ENCODE measurements around the gene ABCF1. TPM values are rescaled to one million over a fixed set of nuclear protein-coding genes. Genes with fewer than 3 reads are reported as not detected.

ABCF1 gene
- 43.7 and 55.0 TPM in 2 replicates for total RNA-seq

DNA sequence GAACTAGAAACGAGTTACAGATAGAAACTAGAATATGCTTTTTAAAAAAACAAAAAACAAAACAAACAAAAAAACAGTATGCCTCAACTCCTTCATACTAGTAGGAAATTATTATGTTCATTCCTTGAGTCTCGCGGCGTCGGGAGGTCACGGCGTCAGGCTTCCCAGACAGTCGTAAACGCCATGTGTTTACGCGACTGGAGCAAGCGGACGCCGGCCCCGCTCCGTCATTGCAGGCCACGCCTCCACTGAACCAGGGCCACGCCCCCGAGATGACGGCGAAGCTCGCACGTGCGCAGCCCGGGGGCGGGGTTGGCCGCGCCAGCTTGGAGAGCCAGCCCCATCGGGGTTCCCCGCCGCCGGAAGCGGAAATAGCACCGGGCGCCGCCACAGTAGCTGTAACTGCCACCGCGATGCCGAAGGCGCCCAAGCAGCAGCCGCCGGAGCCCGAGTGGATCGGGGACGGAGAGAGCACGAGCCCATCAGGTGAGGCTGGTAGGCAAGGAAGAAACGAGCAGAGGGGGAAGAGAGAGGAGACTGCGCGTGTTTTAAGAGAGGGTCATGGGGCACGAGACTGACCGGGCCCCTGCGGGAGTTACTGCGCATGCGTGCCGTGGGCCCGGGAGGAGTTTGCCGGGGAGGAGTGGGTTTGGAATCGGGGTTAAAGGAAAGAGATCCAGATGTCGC lies at the start of gene ABCF1:
Gene ABCF1, plus strand, starts transcription at position 368 of the 687 bp plus-strand sequence. Its CDS starts 46 bp downstream, at position 414.

DNA sequence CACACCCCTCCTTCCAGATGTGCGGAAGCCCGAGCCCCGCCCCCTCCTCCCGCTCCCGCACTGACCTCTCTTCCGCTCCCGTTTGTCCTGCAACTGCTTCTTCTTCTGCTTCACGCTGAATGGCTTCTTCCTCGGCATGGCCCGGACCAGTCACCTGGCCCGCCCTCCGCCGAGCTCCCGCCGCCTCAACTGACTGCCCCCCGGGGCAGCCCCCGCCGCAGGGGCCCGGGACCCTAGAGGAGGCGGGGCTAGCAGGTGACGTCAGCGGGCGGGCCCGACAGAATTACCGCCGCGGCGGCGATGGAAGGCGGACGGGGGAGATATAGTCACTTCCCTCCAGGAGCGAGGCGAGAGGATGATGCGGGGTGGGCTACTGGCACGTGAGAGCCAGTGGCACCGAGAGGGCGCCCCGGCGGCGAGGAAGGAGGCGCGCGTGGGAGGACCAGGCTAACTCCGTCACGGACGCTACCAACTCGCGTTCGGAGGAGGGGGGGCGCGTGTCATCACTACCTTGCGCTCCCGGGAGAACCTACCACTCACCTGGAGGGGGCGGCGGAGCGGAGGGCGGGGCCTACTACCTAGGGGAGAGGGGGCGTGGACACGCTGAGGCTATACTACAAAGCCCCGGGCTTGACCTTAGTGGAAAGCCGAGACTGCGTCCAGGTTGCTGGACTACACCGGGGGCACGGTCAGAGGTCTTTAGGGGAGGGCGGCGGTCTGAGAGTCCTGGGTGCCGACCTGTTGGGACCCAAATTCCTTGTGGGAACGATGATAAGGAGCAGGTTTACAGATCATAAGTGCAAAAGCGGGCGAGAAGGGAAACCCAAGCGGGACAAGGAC lies 15.0 kb upstream of the ABCF1 start, which contains the start of gene GNL1:
Gene GNL1, minus strand, starts transcription at position 424 of the 840 bp plus-strand sequence. Its CDS starts 286 bp downstream, at position 138.

DNA sequence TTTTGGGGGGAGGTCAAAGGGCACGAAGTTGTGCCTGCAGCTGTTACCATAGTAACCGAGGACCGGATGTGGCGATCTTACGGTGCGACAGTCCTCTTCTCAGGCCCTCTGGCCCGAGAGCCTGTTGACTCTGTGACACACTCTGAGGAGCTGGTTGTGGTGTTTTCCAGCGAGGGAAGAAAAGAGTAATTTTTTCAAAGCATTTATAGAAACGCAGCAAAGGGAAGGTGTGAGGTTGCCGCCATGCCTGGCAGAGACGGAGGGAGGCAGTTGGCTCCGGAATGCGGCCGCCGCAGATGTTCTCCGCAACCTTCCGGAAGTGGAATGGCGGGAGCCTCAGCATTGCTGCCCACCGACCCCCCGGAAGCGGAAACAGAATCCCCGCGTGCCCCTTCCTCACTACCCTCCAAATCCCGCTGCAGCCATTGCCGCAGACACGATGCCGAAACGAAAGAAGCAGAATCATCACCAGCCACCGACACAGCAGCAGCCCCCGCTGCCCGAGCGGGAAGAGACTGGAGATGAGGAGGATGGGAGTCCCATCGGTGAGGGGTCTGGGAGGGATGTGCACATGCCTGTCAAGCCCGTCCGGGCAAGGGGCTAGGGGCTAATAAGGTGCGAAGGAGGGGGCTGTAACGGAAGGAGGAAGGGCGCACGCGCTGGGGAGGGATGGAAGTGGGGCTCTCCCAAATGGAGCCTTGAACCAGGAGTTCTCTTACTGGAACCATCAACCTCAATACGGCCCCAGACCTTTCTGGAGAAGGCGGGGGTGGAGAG lies 14.1 kb upstream of the ABCF1 start, which contains the start of gene PRR3:
Gene PRR3, plus strand, starts transcription at position 390 of the 777 bp plus-strand sequence. Its CDS starts 50 bp downstream, at position 440.

DNA sequence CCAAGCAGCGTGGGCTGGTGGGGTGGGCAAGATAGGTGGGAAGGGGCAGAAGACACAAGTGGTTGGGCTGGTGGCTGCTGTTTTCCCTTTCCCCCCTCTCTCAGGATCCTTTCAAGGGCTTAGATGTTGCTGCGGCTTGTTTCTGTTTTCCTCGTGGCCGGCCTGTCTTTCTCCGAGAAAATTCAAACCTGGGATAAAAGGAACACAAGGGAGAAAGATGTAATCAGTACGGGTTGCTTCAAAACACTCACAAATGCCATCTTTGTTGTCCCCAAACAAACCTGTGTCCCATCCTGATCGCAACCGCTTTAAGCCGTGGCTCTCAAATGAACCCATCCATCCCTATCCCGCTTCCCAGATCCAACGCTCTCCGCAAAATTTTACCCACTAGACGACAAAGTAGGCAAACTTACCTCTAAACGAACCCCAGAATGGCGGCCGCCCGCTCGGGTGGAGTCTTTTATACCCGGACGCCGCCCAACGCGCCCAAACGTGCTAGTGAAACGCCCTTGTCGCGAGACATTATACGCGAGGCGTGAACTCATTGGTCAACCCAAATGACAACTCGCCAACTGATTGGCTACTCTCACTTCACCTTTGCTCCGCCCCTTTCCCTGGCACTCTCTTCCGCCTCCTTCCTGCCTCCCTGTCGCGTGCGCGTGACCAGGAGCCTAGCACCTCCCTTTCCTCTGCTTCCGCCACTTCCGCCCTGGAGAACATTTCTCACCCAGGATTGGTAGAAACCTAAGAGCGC lies 45.7 kb downstream of the ABCF1 start, which contains the start of gene PPP1R10:
Gene PPP1R10, minus strand, starts transcription at position 433 of the 754 bp plus-strand sequence. CDS start 7,299 bp downstream, outside the sequence.

DNA sequence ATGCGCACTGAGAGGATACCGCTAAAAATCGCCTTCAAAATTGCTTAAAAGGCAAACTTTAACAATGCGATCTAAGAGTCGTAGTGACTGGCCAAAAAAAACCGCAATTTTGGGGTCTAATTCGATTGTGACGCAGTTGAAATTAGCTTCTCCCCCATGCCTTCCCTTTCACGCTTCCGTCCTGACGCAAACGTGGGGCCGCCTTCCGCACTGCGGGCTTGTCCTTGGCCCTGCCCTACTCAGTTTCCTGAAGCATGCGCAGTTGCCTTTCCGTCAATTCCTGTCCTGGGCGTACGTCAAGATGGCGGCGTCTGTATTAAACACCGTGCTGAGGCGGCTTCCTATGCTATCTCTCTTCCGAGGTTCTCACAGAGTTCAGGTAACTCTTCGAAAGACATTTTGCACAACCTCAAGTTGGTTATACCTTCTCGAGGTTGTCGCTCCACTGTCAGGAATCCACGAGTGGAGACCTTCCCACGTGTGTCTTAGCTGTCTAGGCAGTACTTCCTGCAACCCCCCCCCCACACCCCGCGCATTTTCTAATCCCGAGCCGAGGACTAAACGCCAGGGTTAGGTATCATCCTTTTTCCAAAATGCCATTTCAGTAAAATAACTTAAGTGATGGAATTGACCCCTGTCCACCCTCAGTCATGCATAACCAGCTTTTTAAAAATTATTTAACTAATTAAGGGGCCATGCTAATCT lies 46.5 kb downstream of the ABCF1 start, which contains the start of gene MRPS18B:
Gene MRPS18B, plus strand, starts transcription at position 276 of the 705 bp plus-strand sequence. Its CDS starts 26 bp downstream, at position 302.

DNA sequence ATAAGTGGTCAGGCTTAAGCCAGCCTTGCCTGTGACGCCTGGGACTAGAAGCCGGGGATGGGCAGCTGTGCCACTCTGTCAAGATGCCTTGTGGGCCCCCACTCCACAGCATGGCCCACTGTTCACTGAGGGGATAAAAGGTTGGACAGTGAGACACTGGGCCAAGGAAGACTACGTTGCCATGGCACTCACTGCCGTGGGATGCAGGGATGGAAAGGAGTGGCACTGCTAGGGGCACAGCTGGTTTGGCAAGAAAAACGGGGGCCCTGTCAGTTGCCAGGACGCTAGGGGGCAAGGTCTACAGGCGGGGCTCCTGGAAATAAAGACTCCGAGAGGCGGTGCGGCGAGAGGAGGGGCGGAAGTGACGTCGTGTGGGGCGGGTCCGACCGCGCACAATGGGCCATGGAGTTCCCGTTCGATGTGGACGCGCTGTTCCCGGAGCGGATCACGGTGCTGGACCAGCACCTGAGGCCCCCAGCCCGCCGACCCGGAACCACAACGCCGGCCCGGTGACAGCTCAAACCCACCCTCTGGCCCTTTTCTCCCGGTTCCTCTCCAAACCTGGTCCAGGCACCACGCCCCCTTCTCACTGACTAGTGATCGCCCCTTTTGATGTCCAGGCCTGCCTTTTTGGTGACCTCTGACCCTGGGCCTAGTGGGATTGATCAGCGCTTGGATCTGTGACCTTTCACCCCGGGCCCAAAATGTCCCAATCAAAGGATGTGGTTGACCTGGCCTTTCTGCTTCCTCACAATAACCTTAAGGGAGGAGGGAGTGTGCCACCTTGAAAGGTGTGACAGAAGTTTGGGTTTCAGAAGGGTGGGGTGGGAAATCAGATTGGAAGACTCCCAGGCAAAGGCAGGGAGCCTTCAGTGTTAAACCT lies 55.5 kb downstream of the ABCF1 start, which contains the start of gene ATAT1:
Gene ATAT1, plus strand, starts transcription at position 391 of the 883 bp plus-strand sequence.

Other genes with a start within 250 kb of the ABCF1 start
- 12.2 and 12.8 TPM in 2 replicates for gene TRIM39, start 244.5 kb upstream of the ABCF1 start, total RNA-seq
- gene RPP21, start 226.3 kb upstream of the ABCF1 start, total RNA-seq, result 15.4 and 17.9 TPM in 2 replicates
- 215 and 254 TPM in 2 replicates for gene HLA-E, start 81.9 kb upstream of the ABCF1 start, total RNA-seq
- gene GNL1, start 15.0 kb upstream of the ABCF1 start, total RNA-seq, result 53.5 and 62.6 TPM in 2 replicates
- gene PRR3, start 14.1 kb upstream of the ABCF1 start, total RNA-seq, result 4.8 and 5.7 TPM in 2 replicates
- gene PPP1R10, start 45.8 kb downstream of the ABCF1 start, total RNA-seq, result 17.7 and 21.0 TPM in 2 replicates
- 34.9 and 35.4 TPM in 2 replicates for gene MRPS18B, start 46.4 kb downstream of the ABCF1 start, total RNA-seq
- gene ATAT1, start 55.4 kb downstream of the ABCF1 start, total RNA-seq, result 3.3 and 5.0 TPM in 2 replicates
- gene C6orf136, start 75.7 kb downstream of the ABCF1 start, total RNA-seq, result 2.2 and 2.5 TPM in 2 replicates
- gene DHX16, start 101.6 kb downstream of the ABCF1 start, total RNA-seq, result 34.6 and 40.8 TPM in 2 replicates
- gene PPP1R18, start 115.2 kb downstream of the ABCF1 start, total RNA-seq, result 55.1 and 74.0 TPM in 2 replicates
- gene NRM, start 119.5 kb downstream of the ABCF1 start, total RNA-seq, result 2.6 and 3.3 TPM in 2 replicates
- gene MDC1, start 145.8 kb downstream of the ABCF1 start, total RNA-seq, result 10.8 and 12.7 TPM in 2 replicates
- 611 and 617 TPM in 2 replicates for gene TUBB, start 148.9 kb downstream of the ABCF1 start, total RNA-seq
- gene FLOT1, start 171.2 kb downstream of the ABCF1 start, total RNA-seq, result 102 and 110 TPM in 2 replicates
- 49.8 and 105 TPM in 2 replicates for gene IER3, start 173.1 kb downstream of the ABCF1 start, total RNA-seq